Mucosa of descending colon (tissue), 3 donors: ENCODE measurements around the gene RFX7. TPM values are rescaled to one million over a fixed set of nuclear protein-coding genes. Genes with fewer than 3 reads are reported as not detected.

Experiments used
- ATAC-seq: fragments of 200-7000 bp; cut with Tn5 transposase; one replicate; pipeline ENCODE4 v1.9.1; 2020; ENCODE audit warnings: mild to moderate bottlenecking, moderate library complexity
- DNase-seq, 3 donors: peaks; one replicate each; pipeline ENCODE4 v3.0.0-alpha.2; 2020
- H3K36me3 ChIP-seq: fragments of 200-600 bp; one replicate; pipeline ENCODE4 v1.8.0; 2021; ENCODE audit warnings: low read depth, mild to moderate bottlenecking
- H3K4me1 ChIP-seq: fragments of 200-600 bp; one replicate; pipeline ENCODE4 v1.8.0; 2021; ENCODE audit warnings: low read depth, mild to moderate bottlenecking
- H3K4me3 ChIP-seq: fragments of 200-600 bp; one replicate; pipeline ENCODE4 v1.8.0; 2021; ENCODE audit warnings: mild to moderate bottlenecking
- H3K9me3 ChIP-seq: fragments of 200-600 bp; one replicate; pipeline ENCODE4 v1.8.0; 2021; ENCODE audit warnings: mild to moderate bottlenecking
- intact Hi-C, 2 donors: fragments of 100-400 bp; cut with DNase I in 1 of 2; cut with micrococcal nuclease in 1 of 2; formaldehyde crosslinking; loops; one replicate each; pipeline versions ENCODE4 v1.11.0 to v1.11.1; 2022; cut with DNase I, micrococcal nuclease
- total RNA-seq, 3 donors: library from RNA; stranded (reverse); fragmentation: NEBNext Ultra II Directional in 2 of 3; extraction: Animal tissue kit (Norgen Biotek cat#: 25700) in 2 of 3; gene quantifications; one replicate each; pipeline versions ENCODE4 v1.2.1 to v1.2.4, GENCODE V29; 2021 to 2023
- TF ChIP-seq, protein P1 (sequence below): fragments of 200-600 bp; IDR thresholded peaks from one replicate; pipeline ENCODE4 v1.8.0; 2022; ENCODE audit warnings: antibody characterized with exemption, mild to moderate bottlenecking
- donor health status: DM: no; HTN: no; CAD: no; lungs with moderate emphysema.
- donor health status: DM: no; HTN: no; CAD: no.
- donor health status: DM: no; HTN: yes; CAD: no.

Gene RFX7
- total RNA-seq, 3 donors from 2014 or later, result 12.0 to 12.9 (median 12.1) TPM

DNA sequence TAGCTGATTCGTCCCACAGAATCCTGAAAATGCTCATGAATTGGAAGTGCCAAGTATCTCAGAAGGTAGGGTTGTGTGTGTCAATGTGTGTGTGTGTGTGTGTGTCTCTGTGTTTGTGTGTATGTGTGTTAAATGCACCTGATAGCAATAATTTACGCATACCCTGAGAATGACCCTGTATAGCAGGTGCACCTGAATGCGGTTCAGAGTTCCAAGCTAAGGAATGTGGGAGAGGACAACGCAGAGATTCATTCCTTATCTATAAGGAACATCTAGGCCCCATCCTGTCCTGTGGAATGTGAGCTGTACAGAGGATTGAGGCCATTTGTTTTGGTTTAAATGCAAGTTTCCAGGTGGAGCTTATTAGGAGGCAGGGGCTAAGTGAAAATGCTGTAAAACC is 201.2 kb downstream of the RFX7 start:
- H3K4me3 ChIP-seq, result no peak overlapping the region
- H3K9me3 ChIP-seq, result no peaks in the 10 kb centered on the region
- TF ChIP-seq, protein P1, sequence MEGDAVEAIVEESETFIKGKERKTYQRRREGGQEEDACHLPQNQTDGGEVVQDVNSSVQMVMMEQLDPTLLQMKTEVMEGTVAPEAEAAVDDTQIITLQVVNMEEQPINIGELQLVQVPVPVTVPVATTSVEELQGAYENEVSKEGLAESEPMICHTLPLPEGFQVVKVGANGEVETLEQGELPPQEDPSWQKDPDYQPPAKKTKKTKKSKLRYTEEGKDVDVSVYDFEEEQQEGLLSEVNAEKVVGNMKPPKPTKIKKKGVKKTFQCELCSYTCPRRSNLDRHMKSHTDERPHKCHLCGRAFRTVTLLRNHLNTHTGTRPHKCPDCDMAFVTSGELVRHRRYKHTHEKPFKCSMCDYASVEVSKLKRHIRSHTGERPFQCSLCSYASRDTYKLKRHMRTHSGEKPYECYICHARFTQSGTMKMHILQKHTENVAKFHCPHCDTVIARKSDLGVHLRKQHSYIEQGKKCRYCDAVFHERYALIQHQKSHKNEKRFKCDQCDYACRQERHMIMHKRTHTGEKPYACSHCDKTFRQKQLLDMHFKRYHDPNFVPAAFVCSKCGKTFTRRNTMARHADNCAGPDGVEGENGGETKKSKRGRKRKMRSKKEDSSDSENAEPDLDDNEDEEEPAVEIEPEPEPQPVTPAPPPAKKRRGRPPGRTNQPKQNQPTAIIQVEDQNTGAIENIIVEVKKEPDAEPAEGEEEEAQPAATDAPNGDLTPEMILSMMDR, result no peak
- no peaks in the 10 kb centered on the region for H3K36me3 ChIP-seq
- H3K4me1 ChIP-seq, result no peaks in the 10 kb centered on the region
- ATAC-seq, result no peak
- no peak for DNase-seq
- intact Hi-C loops, result no loop called here

DNA sequence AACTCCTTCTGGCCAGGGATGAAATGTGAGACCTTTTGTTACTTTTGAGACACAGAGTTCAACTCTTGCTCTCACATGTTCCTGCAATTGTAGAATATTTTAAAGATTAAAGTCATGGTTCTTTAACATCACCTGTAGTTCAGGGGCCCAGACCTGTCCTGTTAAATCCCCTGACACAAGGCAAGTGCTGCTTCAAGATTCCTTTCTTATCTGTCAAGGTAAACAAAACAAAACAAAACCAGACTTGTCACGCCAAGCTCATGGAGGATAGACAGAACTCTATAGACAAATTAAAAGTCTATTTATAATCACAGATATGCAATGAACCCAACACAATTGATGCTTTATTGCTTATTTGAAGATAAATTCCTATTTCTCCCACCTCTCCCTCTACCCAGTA is 201.6 kb downstream of the RFX7 start:
- no peak overlapping the region for H3K4me3 ChIP-seq
- intact Hi-C loops, result no loop called here

DNA sequence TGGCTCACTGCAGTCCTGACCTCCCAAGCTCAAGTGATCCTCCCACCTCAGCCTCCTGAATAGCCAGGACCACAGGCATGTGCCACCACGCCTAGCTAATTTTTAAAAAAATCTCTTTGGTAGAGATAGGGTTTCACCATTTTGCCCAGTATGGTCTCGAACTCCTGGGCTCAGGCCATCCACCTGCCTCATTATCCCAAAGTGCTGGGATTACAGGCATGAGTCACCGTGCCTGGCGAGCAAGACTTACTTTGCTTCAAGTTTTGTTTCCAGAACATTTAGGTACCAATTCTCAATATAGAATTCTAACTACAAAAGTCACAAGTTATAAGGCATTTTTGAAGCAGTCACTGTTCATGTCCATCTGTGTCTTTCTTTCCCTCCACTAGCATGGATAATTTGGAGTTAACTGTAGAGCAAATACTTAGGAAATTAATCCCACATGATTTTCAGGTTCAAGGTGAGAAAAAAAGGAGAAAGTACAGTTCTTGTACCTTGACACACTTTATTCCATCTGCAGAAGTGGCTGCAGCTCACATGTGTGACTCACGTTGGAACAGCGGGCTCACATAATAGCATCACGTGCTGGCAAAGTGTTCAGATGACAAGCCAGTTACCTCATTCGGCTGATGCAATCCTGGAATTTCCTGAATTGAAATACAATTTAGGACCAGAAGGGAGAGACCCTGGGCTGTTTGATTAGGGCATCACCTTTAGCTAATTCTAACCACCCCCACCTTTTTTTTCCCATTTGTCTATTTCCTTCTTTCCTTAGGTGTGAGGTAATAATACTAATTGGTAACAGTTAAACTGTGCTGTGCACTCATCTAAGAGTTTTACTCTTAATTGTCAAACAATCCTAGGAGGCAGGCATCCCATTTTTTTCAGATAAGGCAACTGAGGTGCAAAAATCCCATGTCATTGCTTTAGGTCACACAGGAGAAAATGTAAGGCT is 203.3 kb downstream of the RFX7 start:
- peak; percentile 86 for ATAC-seq
- intact Hi-C loops, result no loop called here

More for the DNA sequence above, 201.6 kb downstream of the RFX7 start:
- no peaks in the 10 kb centered on the region for H3K36me3 ChIP-seq
- DNase-seq (no peak), ATAC-seq (no peak)
- H3K9me3 ChIP-seq, result no peaks in the 10 kb centered on the region
- H3K4me1 ChIP-seq, result no peaks in the 10 kb centered on the region
- TF ChIP-seq, protein P1, result no peak

DNA sequence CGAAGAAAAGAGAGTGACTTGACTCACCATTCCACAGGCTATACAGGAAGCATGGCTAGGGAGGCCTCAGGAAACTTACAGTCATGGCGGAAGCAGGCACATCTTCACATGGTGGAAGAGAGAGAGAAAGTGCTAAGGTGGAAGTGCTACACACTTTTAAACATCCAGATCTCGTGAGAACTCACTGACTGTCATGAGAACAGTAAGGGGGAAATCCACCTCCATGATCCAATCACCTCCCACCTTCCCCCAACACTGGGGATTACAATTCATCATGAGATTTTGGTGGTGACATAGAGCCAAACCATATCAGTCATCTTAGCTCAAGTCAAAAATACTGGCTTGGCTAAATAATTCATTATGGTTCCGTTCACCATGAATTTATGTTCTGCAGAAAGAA is 205.0 kb downstream of the RFX7 start:
- no peaks in the 10 kb centered on the region for H3K9me3 ChIP-seq
- H3K4me1 ChIP-seq, result no peaks in the 10 kb centered on the region
- intact Hi-C loops, result no loop called here
- DNase-seq (no peak), ATAC-seq (no peak)
- TF ChIP-seq, protein P1, result no peak
- no peak overlapping the region for H3K4me3 ChIP-seq
- H3K36me3 ChIP-seq, result no peaks in the 10 kb centered on the region

More for the DNA sequence above, 203.3 kb downstream of the RFX7 start:
- Histone ChIP-seq H3K36me3 (no peaks in the 10 kb centered on the region), H3K4me1 (no peaks in the 10 kb centered on the region), H3K9me3 (no peaks in the 10 kb centered on the region), H3K4me3 (no peak overlapping the region)
- TF ChIP-seq, protein P1, result no peak
- peak in 1 of 3 donors; percentile 9 for DNase-seq

DNA sequence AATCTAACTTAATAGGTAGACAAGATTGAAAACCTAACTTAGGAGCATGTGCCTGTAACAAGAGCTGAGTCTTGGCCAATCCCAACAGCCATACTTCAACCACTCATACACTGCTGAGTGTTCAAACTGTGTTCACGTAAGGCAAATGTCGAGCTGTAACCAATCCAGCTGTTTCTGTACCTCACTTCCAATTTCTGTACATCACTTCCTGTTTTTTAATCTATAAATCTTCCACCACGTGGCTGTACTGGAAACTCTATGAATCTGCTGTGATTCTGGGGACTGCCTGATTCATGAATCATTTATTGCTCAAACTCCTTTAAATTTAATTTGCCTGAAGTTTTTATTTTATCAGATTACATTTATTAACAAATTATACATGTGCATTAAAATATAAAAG is 205.7 kb downstream of the RFX7 start:
- TF ChIP-seq, protein P1, result no peak
- Histone ChIP-seq H3K4me3 (no peak overlapping the region), H3K4me1 (no peaks in the 10 kb centered on the region), H3K9me3 (no peaks in the 10 kb centered on the region), H3K36me3 (no peaks in the 10 kb centered on the region)
- ATAC-seq, result no peak
- intact Hi-C loops, result no loop called here
- no peak for DNase-seq

Other genes starting within 250 kb of the RFX7 start
- gene TEX9, start 121.5 kb upstream of the RFX7 start, total RNA-seq, result 10 to 100 TPM in 1 of 3 donors, 1 to 10 TPM in 2; 5.7 to 10.6 (median 7.8) TPM
- 1 to 10 TPM in 2 of 3 donors, under 1 TPM in 1; 0.61 to 1.7 (median 1.2) TPM for gene MNS1, start 221.3 kb upstream of the RFX7 start, total RNA-seq